Neural progenitor cell (in vitro differentiated cells): ENCODE data around the gene C17orf50. TPM values are rescaled to one million over a fixed set of nuclear protein-coding genes. Genes with fewer than 3 reads are reported as not detected.

Experiments
- DNase-seq: peaks from one replicate; pipeline ENCODE4 v3.0.0-alpha.2; 2016; ENCODE audit warnings: low spot score
- H2AFZ ChIP-seq: fragments of 200-600 bp; sonication (generic); replicated peaks from 2 replicates; pipeline ENCODE4 v1.6.1; 2016; ENCODE audit warnings: antibody characterized with exemption
- H3F3A ChIP-seq: fragments of 200-600 bp; sonication (generic); 2 replicates; pipeline ENCODE4 v1.6.1; 2016; ENCODE audit warnings: antibody characterized with exemption, low read depth
- H3K27ac ChIP-seq: fragments of 200-600 bp; sonication (generic); 2 replicates; pipeline ENCODE4 v1.5.1; 2016; ENCODE audit warnings: mild to moderate bottlenecking
- H3K27me3 ChIP-seq: fragments of 200-600 bp; sonication (generic); 2 replicates; pipeline ENCODE4 v1.6.1; 2016; ENCODE audit warnings: mild to moderate bottlenecking, moderate library complexity
- H3K36me3 ChIP-seq: fragments of 200-600 bp; sonication (generic); 2 replicates; pipeline ENCODE4 v1.5.1; 2016
- H3K4me1 ChIP-seq: fragments of 200-600 bp; sonication (generic); 2 replicates; pipeline ENCODE4 v1.6.1; 2016; ENCODE audit warnings: mixed run types
- H3K4me2 ChIP-seq: fragments of 200-600 bp; sonication (generic); 2 replicates; pipeline ENCODE4 v1.6.1; 2016
- H3K4me3 ChIP-seq: fragments of 200-600 bp; sonication (generic); 2 replicates; pipeline ENCODE4 v1.5.1; 2016
- H3K79me2 ChIP-seq: fragments of 200-600 bp; sonication (generic); 2 replicates; pipeline ENCODE4 v1.6.1; 2016; ENCODE audit warnings: low read depth
- H3K9ac ChIP-seq: fragments of 200-600 bp; sonication (generic); 2 replicates; pipeline ENCODE4 v1.6.1; 2016
- H3K9me3 ChIP-seq: fragments of 200-600 bp; sonication (generic); 2 replicates; pipeline ENCODE4 v1.5.1; 2016; ENCODE audit warnings: low read depth
- H4K20me1 ChIP-seq: fragments of 200-600 bp; sonication (generic); 2 replicates; pipeline ENCODE4 v1.6.1; 2016; ENCODE audit warnings: low read depth
- H3K27ac Mint-ChIP-seq: 3 replicates; pipeline ENCODE4 v1.8.0; 2021; ENCODE audit warnings: mixed read lengths
- H3K27me3 Mint-ChIP-seq: 2 replicates; pipeline ENCODE4 v1.8.0; 2022; ENCODE audit warnings: low read depth, mild to moderate bottlenecking, inconsistent platforms, moderate library complexity, mixed read lengths; ENCODE audit not compliant: insufficient read depth
- H3K36me3 Mint-ChIP-seq: 3 replicates; pipeline ENCODE4 v1.8.0; 2021; ENCODE audit warnings: mixed read lengths
- H3K4me1 Mint-ChIP-seq: 3 replicates; pipeline ENCODE4 v1.8.0; 2021; ENCODE audit warnings: mixed read lengths
- H3K4me3 Mint-ChIP-seq: 3 replicates; pipeline ENCODE4 v1.8.0; 2021; ENCODE audit warnings: mild to moderate bottlenecking, moderate library complexity, mixed read lengths
- H3K9me3 Mint-ChIP-seq: 3 replicates; pipeline ENCODE4 v1.8.0; 2020; ENCODE audit warnings: mixed read lengths
- EZH2 ChIP-seq: fragments of 200-600 bp; sonication (generic); IDR thresholded peaks from 2 replicates; pipeline ENCODE4 v1.6.1; 2017; ENCODE audit warnings: antibody characterized with exemption, mild to moderate bottlenecking, moderate library complexity
- EZH2phosphoT487 ChIP-seq: fragments of 200-600 bp; sonication (generic); IDR thresholded peaks from 2 replicates; pipeline ENCODE4 v1.6.1; 2017; ENCODE audit warnings: antibody characterized with exemption
- total RNA-seq: library from RNA; depleted of rRNA; stranded (reverse); fragments of >200 nt; gene quantifications from 2 replicates; pipeline ENCODE4 v1.2.3, GENCODE V29; 2015; ENCODE audit warnings: low replicate concordance
- TF ChIP-seq, protein P1 (sequence below): fragments of 200-600 bp; sonication (generic); IDR thresholded peaks from 2 replicates; pipeline ENCODE4 v1.5.1; 2017; ENCODE audit warnings: antibody characterized with exemption, mild to moderate bottlenecking

Gene C17orf50
- total RNA-seq, 1 donor from 2014 or later: not detected

- Mint-ChIP-seq H3K27ac (no peak overlapping the region), H3K36me3 (peaks cover 9% of the 10 kb centered on the region), H3K4me3 (no peak overlapping the region), H3K9me3 (no peaks in the 10 kb centered on the region), H3K4me1 (peaks cover 37% of the 10 kb centered on the region), H3K27me3 (peaks cover 2% of the 10 kb centered on the region)
- H3K27ac ChIP-seq: no peak overlapping the region
- no peaks in the 10 kb centered on the region for H3K27me3 ChIP-seq
- peaks cover 25% of the 10 kb centered on the region for H3K4me1 ChIP-seq
- TF ChIP-seq, protein P1, sequence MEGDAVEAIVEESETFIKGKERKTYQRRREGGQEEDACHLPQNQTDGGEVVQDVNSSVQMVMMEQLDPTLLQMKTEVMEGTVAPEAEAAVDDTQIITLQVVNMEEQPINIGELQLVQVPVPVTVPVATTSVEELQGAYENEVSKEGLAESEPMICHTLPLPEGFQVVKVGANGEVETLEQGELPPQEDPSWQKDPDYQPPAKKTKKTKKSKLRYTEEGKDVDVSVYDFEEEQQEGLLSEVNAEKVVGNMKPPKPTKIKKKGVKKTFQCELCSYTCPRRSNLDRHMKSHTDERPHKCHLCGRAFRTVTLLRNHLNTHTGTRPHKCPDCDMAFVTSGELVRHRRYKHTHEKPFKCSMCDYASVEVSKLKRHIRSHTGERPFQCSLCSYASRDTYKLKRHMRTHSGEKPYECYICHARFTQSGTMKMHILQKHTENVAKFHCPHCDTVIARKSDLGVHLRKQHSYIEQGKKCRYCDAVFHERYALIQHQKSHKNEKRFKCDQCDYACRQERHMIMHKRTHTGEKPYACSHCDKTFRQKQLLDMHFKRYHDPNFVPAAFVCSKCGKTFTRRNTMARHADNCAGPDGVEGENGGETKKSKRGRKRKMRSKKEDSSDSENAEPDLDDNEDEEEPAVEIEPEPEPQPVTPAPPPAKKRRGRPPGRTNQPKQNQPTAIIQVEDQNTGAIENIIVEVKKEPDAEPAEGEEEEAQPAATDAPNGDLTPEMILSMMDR: no peak
- no peak for TF ChIP-seq EZH2phosphoT487
- TF ChIP-seq EZH2: no peak
- H3K4me3 ChIP-seq: no peak overlapping the region
- H3K36me3 ChIP-seq: no peaks in the 10 kb centered on the region
- no peak overlapping the region for H2AFZ ChIP-seq
- H4K20me1 ChIP-seq: peaks cover 38% of the 10 kb centered on the region
- H3K79me2 ChIP-seq: no peaks in the 10 kb centered on the region
- no peak overlapping the region for H3K9ac ChIP-seq
- H3F3A ChIP-seq: peaks cover 11% of the 10 kb centered on the region
- H3K9me3 ChIP-seq: no peaks in the 10 kb centered on the region
- H3K4me2 ChIP-seq: no peak overlapping the region
- no peak for DNase-seq
Measured at GRCh38 chr17:35725058-35725457, 35.6 kb upstream of the C17orf50 start.

DNA sequence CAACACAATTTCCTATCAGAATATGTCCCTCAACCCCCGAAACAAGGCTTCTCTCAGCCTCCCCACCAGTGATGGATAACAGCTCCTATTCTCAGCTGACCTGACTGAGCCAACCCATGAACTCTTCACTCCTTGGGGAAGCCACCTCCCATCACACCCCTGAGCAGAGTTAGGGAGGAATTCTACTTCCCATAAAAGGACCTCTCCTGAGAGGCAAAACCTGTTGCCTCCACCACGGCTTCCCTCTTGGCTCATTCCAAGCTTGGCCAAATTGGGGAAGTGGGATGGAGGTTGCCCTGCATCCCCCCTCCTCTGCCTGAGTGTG lies 34.9 kb upstream of the C17orf50 start:
- H3K9ac ChIP-seq: no peak overlapping the region
- no peak overlapping the region for H2AFZ ChIP-seq
- H4K20me1 ChIP-seq: peaks cover 38% of the 10 kb centered on the region
- H3K9me3 ChIP-seq: no peaks in the 10 kb centered on the region
- Mint-ChIP-seq H3K36me3 (peaks cover 9% of the 10 kb centered on the region), H3K27ac (no peak overlapping the region), H3K4me3 (no peak overlapping the region), H3K4me1 (peaks cover 42% of the 10 kb centered on the region), H3K9me3 (no peaks in the 10 kb centered on the region), H3K27me3 (peaks cover 2% of the 10 kb centered on the region)
- H3K27ac ChIP-seq: no peak overlapping the region
- H3F3A ChIP-seq: peaks cover 12% of the 10 kb centered on the region
- peaks cover 7% of the 10 kb centered on the region for H3K27me3 ChIP-seq
- H3K4me3 ChIP-seq: no peak overlapping the region
- TF ChIP-seq EZH2phosphoT487 (no peak), EZH2 (no peak)
- TF ChIP-seq, protein P1: no peak
- no peaks in the 10 kb centered on the region for H3K79me2 ChIP-seq
- H3K36me3 ChIP-seq: no peaks in the 10 kb centered on the region
- no peak for DNase-seq
- H3K4me2 ChIP-seq: no peak overlapping the region
- peaks cover 25% of the 10 kb centered on the region for H3K4me1 ChIP-seq

DNA sequence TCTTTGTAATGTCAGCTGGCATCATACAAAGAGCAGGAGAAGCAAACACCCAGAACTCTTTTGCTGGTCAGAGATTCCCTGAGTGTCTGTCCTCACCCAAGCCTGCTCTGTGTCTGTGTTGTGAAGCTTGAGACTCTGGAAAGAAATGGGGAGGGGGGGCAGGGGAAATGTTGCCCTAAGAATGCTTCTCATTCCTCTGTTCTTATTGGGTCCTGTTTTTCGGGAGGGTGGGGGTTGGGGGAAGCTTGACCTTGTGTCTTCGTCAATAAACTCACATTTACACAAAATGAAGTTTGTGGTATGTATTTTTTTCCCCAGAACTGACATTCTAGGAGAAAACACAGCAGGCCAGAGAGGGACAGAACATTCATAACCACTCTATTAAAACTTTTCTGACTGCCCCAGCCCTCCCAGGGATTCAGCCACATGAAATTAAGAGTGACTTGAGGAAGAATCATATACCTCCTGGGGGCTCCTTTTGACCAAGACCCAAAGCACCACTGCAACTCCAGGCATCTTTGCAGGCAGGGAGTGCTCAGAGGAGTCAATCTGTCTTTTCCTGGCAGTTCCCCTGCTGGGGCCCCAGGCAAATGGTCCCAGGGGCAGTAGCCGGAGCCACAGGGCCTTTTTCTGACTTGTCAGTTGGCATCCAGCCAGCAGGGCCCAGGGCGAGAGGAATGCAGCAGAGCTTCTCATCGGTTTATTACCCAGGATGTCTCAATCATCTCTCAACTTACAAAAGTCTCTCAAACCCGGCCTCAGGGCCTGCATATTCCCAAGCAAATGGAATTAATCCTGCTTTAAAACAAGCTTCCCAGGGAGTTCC lies 34.3 kb upstream of the C17orf50 start:
- H3K36me3 ChIP-seq: no peaks in the 10 kb centered on the region
- no peak overlapping the region for H3K9ac ChIP-seq
- peaks cover 10% of the 10 kb centered on the region for H3K27me3 ChIP-seq
- peaks cover 29% of the 10 kb centered on the region for H3K4me1 ChIP-seq
- peaks cover 43% of the 10 kb centered on the region for H4K20me1 ChIP-seq
- H3K9me3 ChIP-seq: no peaks in the 10 kb centered on the region
- no peak overlapping the region for H3K27ac ChIP-seq
- H3K9me3 Mint-ChIP-seq: no peaks in the 10 kb centered on the region
- H3K36me3 Mint-ChIP-seq: peaks cover 9% of the 10 kb centered on the region
- no peak for DNase-seq
- no peak overlapping the region for H3K4me3 ChIP-seq
- H3K27ac Mint-ChIP-seq: no peak overlapping the region
- H3K27me3 Mint-ChIP-seq: peaks cover 2% of the 10 kb centered on the region
- TF ChIP-seq, protein P1: no peak
- TF ChIP-seq EZH2 (no peak), EZH2phosphoT487 (no peak)
- no peak overlapping the region for H2AFZ ChIP-seq
- no peaks in the 10 kb centered on the region for H3K79me2 ChIP-seq
- H3K4me1 Mint-ChIP-seq: peaks cover 48% of the 10 kb centered on the region
- H3F3A ChIP-seq: peaks cover 12% of the 10 kb centered on the region
- peak overlapping the region; percentile 37 for H3K4me2 ChIP-seq
- no peak overlapping the region for H3K4me3 Mint-ChIP-seq
